HFFc6 (cell line): Measurements from ENCODE around the gene EIF1. TPM values are rescaled to one million over a fixed set of nuclear protein-coding genes. Genes with fewer than 3 reads are reported as not detected.
A peak's percentile ranks its signal among the peaks of the same experiment; 100 is the strongest.

Experiments used
- DNase-seq: peaks from one replicate; pipeline ENCODE4 v3.0.0-alpha.2; 2018
- H3K27ac Mint-ChIP-seq: 2 replicates; pipeline ENCODE4 v1.8.0; 2020; ENCODE audit warnings: mild to moderate bottlenecking, mixed read lengths
- H3K27me3 Mint-ChIP-seq: 2 replicates; pipeline ENCODE4 v1.8.0; 2021; ENCODE audit warnings: mild to moderate bottlenecking, moderate library complexity, mixed read lengths; ENCODE audit not compliant: insufficient read depth
- H3K36me3 Mint-ChIP-seq: 2 replicates; pipeline ENCODE4 v1.8.0; 2021; ENCODE audit warnings: low read depth, mixed read lengths
- H3K4me1 Mint-ChIP-seq: 2 replicates; pipeline ENCODE4 v1.8.0; 2020; ENCODE audit warnings: low read depth, mixed read lengths
- H3K4me3 Mint-ChIP-seq: 2 replicates; pipeline ENCODE4 v1.8.0; 2020; ENCODE audit warnings: mild to moderate bottlenecking, moderate library complexity, mixed read lengths
- H3K9me3 Mint-ChIP-seq: 2 replicates; pipeline ENCODE4 v1.8.0; 2020; ENCODE audit warnings: mild to moderate bottlenecking, mixed read lengths
- CTCF ChIP-seq: fragments of 200-600 bp; sonication (generic); IDR thresholded peaks from 2 replicates; pipeline ENCODE4 v1.5.0; 2021; ENCODE audit warnings: antibody characterized with exemption, mild to moderate bottlenecking
- total RNA-seq, 6 experiments: library from RNA; stranded (reverse); fragmentation: NEBNext Ultra II Directional; extraction: Animal tissue kit (Norgen Biotek cat#: 25700); gene quantifications; 2 replicates in 1 of 6; 3 replicates in 5 of 6; pipeline ENCODE4 v1.2.3, GENCODE V29; 2021

Gene EIF1
- total RNA-seq, 6 experiments from 2014 or later: 723 to 810 (median 781) TPM

GRCh38 chr17:41702712-41703111 lies 14.0 kb downstream of the EIF1 start:
- Mint-ChIP-seq H3K4me3 (no peak overlapping the region), H3K4me1 (peaks cover 9% of the 10 kb centered on the region), H3K36me3 (no peaks in the 10 kb centered on the region), H3K9me3 (no peaks in the 10 kb centered on the region), H3K27me3 (peaks cover 21% of the 10 kb centered on the region), H3K27ac (no peak overlapping the region)
- DNase-seq: no peak
- no peak for TF ChIP-seq CTCF

- no peak for DNase-seq
- no peak overlapping the region for H3K27ac Mint-ChIP-seq
- TF ChIP-seq CTCF: no peak
- peaks cover 11% of the 10 kb centered on the region for H3K4me1 Mint-ChIP-seq
- H3K36me3 Mint-ChIP-seq: no peaks in the 10 kb centered on the region
- H3K9me3 Mint-ChIP-seq: no peaks in the 10 kb centered on the region
- peaks cover 23% of the 10 kb centered on the region for H3K27me3 Mint-ChIP-seq
- peak overlapping the region; percentile 30; the same call in 1 of the 2 replicates for H3K4me3 Mint-ChIP-seq
Measured at GRCh38 chr17:41705271-41705991, 16.7 kb downstream of the EIF1 start.

GRCh38 chr17:41707803-41708669 lies 19.4 kb downstream of the EIF1 start:
- Mint-ChIP-seq H3K36me3 (no peaks in the 10 kb centered on the region), H3K4me1 (peaks cover 17% of the 10 kb centered on the region), H3K9me3 (no peaks in the 10 kb centered on the region), H3K4me3 (no peak overlapping the region), H3K27me3 (peaks cover 20% of the 10 kb centered on the region), H3K27ac (no peak overlapping the region)
- TF ChIP-seq CTCF: no peak
- no peak for DNase-seq

GRCh38 chr17:41710472-41711090 lies 21.9 kb downstream of the EIF1 start:
- Mint-ChIP-seq H3K27ac (peak overlapping the region; percentile 20; the same call in 1 of the 2 replicates), H3K27me3 (peaks cover 22% of the 10 kb centered on the region), H3K9me3 (no peaks in the 10 kb centered on the region), H3K4me1 (peaks cover 10% of the 10 kb centered on the region), H3K4me3 (no peak overlapping the region), H3K36me3 (no peaks in the 10 kb centered on the region)
- DNase-seq: peak; percentile 74
- no peak for TF ChIP-seq CTCF

- Mint-ChIP-seq H3K27me3 (peaks cover 16% of the 10 kb centered on the region), H3K27ac (no peak within 1 kb of the TSS), H3K9me3 (no peaks in the 10 kb centered on the region), H3K4me1 (peaks cover 8% of the 10 kb centered on the region), H3K4me3 (no peak within 1 kb of the TSS), H3K36me3 (no peaks in the 10 kb centered on the region)
- no peak for DNase-seq
- TF ChIP-seq CTCF: no peak
Measured at GRCh38 chr17:41711669-41712400, 23.1 kb downstream of the EIF1 start, which contains the start of gene GAST. Gene GAST (plus strand): TSS chr17:41712331. CDS start chr17:41715437, 3,106 bp downstream.
